Activated T-cell treated with anti-CD3 and anti-CD28 coated beads, Interleukin-2, amount 50 U/mL, for 72 hours (primary cell): ENCODE data around the gene DGKB. TPM values are rescaled to one million over a fixed set of nuclear protein-coding genes. Genes with fewer than 3 reads are reported as not detected.

Source experiments
- ATAC-seq, 2 donors: fragments of 150-1000 bp; cut with Tn5 transposase; replicated peaks in 1 of 2; 2 replicates each; pipeline ENCODE4 v1.10.0; 2021; ENCODE audit warnings: moderate library complexity in 2 of 2, mild to moderate bottlenecking in 1 of 2
- DNase-seq, 2 donors: peaks; one replicate each; pipeline ENCODE4 v3.0.0; 2021 to 2022; ENCODE audit warnings: mixed read lengths in 1 of 2
- H3K27ac Mint-ChIP-seq: one replicate; pipeline ENCODE4 v1.8.0; 2022; ENCODE audit warnings: mild to moderate bottlenecking, moderate library complexity, mixed read lengths
- H3K27me3 Mint-ChIP-seq: one replicate; pipeline ENCODE4 v1.8.0; 2022; ENCODE audit warnings: low read depth, mixed read lengths
- H3K36me3 Mint-ChIP-seq, 2 donors: one replicate each; pipeline ENCODE4 v1.8.0; 2022; ENCODE audit warnings: mixed read lengths in 2 of 2, mild to moderate bottlenecking in 1 of 2; ENCODE audit not compliant: insufficient read depth in 2 of 2
- H3K4me1 Mint-ChIP-seq: one replicate; pipeline ENCODE4 v1.8.0; 2022; ENCODE audit warnings: low read depth, mixed read lengths
- H3K4me3 Mint-ChIP-seq, 2 donors: one replicate each; pipeline ENCODE4 v1.8.0; 2022; ENCODE audit warnings: mild to moderate bottlenecking in 2 of 2, mixed read lengths in 2 of 2, moderate library complexity in 2 of 2
- H3K9me3 Mint-ChIP-seq, 2 donors: one replicate each; pipeline ENCODE4 v1.8.0; 2022; ENCODE audit warnings: mixed read lengths in 2 of 2
- total RNA-seq, 2 donors: library from RNA; stranded (reverse); gene quantifications; one replicate each; pipeline ENCODE4 v1.2.3, GENCODE V29; 2022

DGKB gene
- total RNA-seq, 2 donors from 2014 or later, result not detected

- Mint-ChIP-seq H3K4me3 (no peak overlapping the region), H3K36me3 (no peaks in the 10 kb centered on the region), H3K9me3 (no peaks in the 10 kb centered on the region), H3K4me1 (no peaks in the 10 kb centered on the region), H3K27ac (no peak overlapping the region), H3K27me3 (no peaks in the 10 kb centered on the region)
- DNase-seq (no peak), ATAC-seq (no peak)
Observed at GRCh38 chr7:14793151-14793550, 109.4 kb downstream of the DGKB start.

DNA sequence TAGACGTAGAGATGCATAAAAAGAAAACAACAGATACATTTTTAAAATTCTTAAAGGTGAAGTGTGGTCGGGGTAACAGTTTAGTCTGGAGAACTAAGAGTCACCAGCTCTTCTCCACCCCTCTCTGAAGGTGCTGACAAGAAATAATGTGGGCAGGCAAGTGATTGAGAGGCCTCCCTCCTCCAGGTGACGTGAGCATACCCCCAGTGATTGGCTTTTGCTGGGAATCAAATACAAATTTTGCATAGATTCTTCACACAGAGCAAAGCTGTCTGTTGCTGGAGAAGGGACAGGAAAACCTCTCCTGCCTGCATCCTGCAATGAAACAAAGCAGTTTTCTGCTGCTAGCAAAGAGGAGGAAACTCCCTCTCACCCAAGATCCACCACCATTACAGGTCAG is 115.0 kb downstream of the DGKB start:
- Mint-ChIP-seq H3K4me3 (no peak overlapping the region), H3K36me3 (no peaks in the 10 kb centered on the region), H3K27ac (no peak overlapping the region), H3K9me3 (peaks cover 0 to under 1% of the 10 kb centered on the region in 2 donors), H3K27me3 (no peaks in the 10 kb centered on the region), H3K4me1 (no peaks in the 10 kb centered on the region)
- no peak for DNase-seq
- ATAC-seq, result no peak

DNA sequence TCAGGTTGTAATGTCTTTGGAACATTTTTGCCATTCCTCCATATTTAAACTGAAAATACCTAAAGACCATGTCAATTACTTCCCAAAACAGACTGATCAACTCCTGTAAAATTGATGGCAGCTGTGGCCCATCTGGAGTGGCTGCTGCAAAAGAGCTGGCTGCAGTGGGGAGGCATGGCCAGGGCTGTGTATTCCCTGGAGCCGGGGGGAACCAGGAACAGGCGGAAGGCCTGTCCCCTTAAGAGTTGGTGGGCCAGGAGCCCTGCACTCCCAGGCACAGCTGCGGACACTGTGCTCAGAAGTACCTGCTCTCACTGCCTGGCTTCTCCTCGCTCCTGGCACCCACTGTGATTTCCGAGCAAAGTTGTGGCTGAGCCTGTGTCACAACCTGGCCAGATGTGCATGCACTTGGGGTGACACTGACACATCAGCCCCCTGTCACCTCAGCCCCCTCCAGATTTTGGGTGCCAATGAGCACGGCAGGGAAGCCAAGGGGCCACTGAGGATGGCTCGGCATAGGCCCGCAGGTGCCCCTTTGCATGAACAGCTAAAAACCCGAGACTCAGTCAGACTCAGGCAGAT is 116.1 kb downstream of the DGKB start:
- Mint-ChIP-seq H3K4me3 (no peak overlapping the region), H3K4me1 (no peaks in the 10 kb centered on the region), H3K36me3 (no peaks in the 10 kb centered on the region), H3K27me3 (no peaks in the 10 kb centered on the region), H3K27ac (no peak overlapping the region), H3K9me3 (peaks cover under 1 to 2% of the 10 kb centered on the region in 2 donors)
- no peak for ATAC-seq
- no peak for DNase-seq

- Mint-ChIP-seq H3K4me3 (no peak overlapping the region), H3K27me3 (no peaks in the 10 kb centered on the region), H3K27ac (no peak overlapping the region), H3K4me1 (no peaks in the 10 kb centered on the region), H3K9me3 (peaks cover 8 to 12% of the 10 kb centered on the region in 2 donors), H3K36me3 (peaks cover 2 to 3% of the 10 kb centered on the region in 2 donors)
- DNase-seq (no peak), ATAC-seq (no peak)
Observed at GRCh38 chr7:14777806-14778205, 124.7 kb downstream of the DGKB start.

DNA sequence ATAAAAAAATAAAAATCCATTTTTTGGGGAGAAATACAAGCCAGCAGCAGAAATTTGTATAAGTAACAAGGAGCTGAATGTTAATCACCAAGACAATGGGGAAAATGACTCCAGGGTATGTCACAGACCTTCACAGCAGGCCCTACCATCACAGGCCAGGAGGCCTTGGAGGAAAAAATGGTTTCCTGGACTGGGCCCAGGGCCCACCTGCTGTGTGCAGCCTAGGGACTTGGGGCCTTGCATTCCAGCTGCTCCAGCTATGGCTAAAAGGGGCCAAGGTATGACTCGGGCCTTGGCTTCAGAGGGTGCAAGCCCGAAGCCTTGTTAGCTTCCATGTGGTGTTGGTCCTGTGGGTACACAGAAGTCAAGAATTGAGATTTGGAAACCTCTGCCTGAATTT is 126.3 kb downstream of the DGKB start:
- Mint-ChIP-seq H3K27me3 (no peaks in the 10 kb centered on the region), H3K27ac (no peak overlapping the region), H3K4me3 (no peak overlapping the region), H3K4me1 (no peaks in the 10 kb centered on the region), H3K9me3 (peaks cover 6 to 15% of the 10 kb centered on the region in 2 donors), H3K36me3 (peaks cover 2 to 3% of the 10 kb centered on the region in 2 donors)
- no peak for DNase-seq
- ATAC-seq, result no peak

DNA sequence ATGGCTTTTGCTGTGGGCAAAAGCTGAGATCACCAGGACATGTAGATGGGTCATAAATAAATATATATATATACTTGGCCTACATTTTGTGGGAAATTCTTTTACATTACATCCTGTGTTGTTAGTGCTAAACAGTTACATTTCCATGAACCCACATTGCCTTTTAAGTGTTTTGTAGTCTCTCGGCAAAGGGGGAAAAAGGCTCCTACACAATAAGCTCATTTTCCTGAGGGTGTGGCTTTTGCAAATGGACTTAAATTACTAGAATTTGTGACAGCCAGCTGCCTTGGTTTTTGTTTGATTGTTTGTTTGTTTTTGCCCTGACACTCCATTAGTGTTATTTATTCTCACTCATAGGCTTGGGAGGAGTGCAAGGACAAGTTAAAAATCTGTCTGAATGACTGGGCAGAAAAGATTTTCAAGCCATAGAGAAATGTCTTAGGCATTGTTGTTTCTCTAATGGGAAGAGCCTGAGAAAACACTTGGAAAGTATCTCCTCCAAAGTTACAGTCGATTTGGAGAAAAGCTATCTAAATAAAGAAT is 128.8 kb downstream of the DGKB start:
- H3K36me3 Mint-ChIP-seq, result peaks cover 2 to 3% of the 10 kb centered on the region in 2 donors
- no peaks in the 10 kb centered on the region for H3K27me3 Mint-ChIP-seq
- no peak overlapping the region for H3K27ac Mint-ChIP-seq
- H3K9me3 Mint-ChIP-seq, result peaks cover 6 to 11% of the 10 kb centered on the region in 2 donors
- H3K4me1 Mint-ChIP-seq, result no peaks in the 10 kb centered on the region
- no peak for DNase-seq
- no peak overlapping the region for H3K4me3 Mint-ChIP-seq
- ATAC-seq, result no peak

GRCh38 chr7:14770614-14771013 is 131.9 kb downstream of the DGKB start:
- DNase-seq, result no peak
- H3K27me3 Mint-ChIP-seq, result no peaks in the 10 kb centered on the region

GRCh38 chr7:14769261-14769660 is 133.3 kb downstream of the DGKB start:
- DNase-seq, result no peak
- Mint-ChIP-seq H3K4me3 (no peak overlapping the region), H3K36me3 (no peaks in the 10 kb centered on the region), H3K27me3 (no peaks in the 10 kb centered on the region), H3K27ac (no peak overlapping the region), H3K4me1 (no peaks in the 10 kb centered on the region), H3K9me3 (peaks cover 0 to 6% of the 10 kb centered on the region in 2 donors)
- ATAC-seq, result no peak

More at GRCh38 chr7:14770614-14771013, 131.9 kb downstream of the DGKB start:
- Mint-ChIP-seq H3K4me3 (no peak overlapping the region), H3K4me1 (no peaks in the 10 kb centered on the region), H3K9me3 (peaks cover 1 to 8% of the 10 kb centered on the region in 2 donors), H3K36me3 (peaks cover under 1% of the 10 kb centered on the region in 2 donors), H3K27ac (no peak overlapping the region)
- ATAC-seq, result no peak

DNA sequence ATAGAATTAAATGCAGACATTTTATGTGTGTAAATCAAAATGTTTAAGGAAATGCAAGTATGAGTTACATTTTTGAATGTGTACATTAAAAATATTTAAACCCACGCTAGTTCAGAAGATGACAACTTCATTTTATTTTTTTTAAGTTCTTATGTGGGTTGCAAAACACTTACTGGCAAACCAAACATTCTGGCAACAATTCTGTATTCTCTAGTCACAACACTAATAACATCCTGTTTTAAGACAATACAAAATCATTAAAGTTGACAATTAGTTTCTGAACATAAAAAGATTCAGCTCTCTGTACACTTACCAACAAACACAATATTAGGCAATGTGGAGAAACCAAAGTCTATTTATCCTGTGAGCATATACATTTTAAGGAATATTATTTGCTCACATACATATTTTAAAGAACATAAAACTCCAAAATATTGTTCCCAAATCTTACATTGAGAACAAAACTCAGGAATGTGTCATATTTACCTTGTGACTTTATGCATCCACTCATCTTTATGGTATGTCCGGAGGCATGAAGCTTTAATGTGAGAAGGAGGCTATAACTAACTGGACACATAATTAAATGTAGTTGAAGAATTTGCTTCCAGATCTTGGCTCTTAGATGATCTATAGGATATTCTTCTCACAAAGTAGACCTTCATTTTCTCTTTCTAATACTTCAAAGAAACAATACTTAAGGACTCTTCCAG is 134.7 kb downstream of the DGKB start:
- Mint-ChIP-seq H3K4me3 (no peak overlapping the region), H3K27ac (no peak overlapping the region), H3K27me3 (no peaks in the 10 kb centered on the region), H3K4me1 (no peaks in the 10 kb centered on the region), H3K36me3 (no peaks in the 10 kb centered on the region), H3K9me3 (peaks cover 0 to 7% of the 10 kb centered on the region in 2 donors)
- ATAC-seq, result no peak
- no peak for DNase-seq

- no peak overlapping the region for H3K4me3 Mint-ChIP-seq
- peaks cover 0 to 5% of the 10 kb centered on the region in 2 donors for H3K9me3 Mint-ChIP-seq
- no peak for ATAC-seq
- no peak overlapping the region for H3K27ac Mint-ChIP-seq
- no peaks in the 10 kb centered on the region for H3K36me3 Mint-ChIP-seq
- H3K27me3 Mint-ChIP-seq, result no peaks in the 10 kb centered on the region
- no peak for DNase-seq
- H3K4me1 Mint-ChIP-seq, result no peaks in the 10 kb centered on the region
Observed at GRCh38 chr7:14766747-14767146, 135.8 kb downstream of the DGKB start.

GRCh38 chr7:14765731-14766130 is 136.8 kb downstream of the DGKB start:
- no peaks in the 10 kb centered on the region for H3K4me1 Mint-ChIP-seq
- no peaks in the 10 kb centered on the region for H3K36me3 Mint-ChIP-seq
- H3K9me3 Mint-ChIP-seq, result peaks cover 0 to 7% of the 10 kb centered on the region in 2 donors
- H3K27me3 Mint-ChIP-seq, result no peaks in the 10 kb centered on the region
- no peak overlapping the region for H3K27ac Mint-ChIP-seq
- DNase-seq (no peak), ATAC-seq (no peak)
- H3K4me3 Mint-ChIP-seq, result no peak overlapping the region

DNA sequence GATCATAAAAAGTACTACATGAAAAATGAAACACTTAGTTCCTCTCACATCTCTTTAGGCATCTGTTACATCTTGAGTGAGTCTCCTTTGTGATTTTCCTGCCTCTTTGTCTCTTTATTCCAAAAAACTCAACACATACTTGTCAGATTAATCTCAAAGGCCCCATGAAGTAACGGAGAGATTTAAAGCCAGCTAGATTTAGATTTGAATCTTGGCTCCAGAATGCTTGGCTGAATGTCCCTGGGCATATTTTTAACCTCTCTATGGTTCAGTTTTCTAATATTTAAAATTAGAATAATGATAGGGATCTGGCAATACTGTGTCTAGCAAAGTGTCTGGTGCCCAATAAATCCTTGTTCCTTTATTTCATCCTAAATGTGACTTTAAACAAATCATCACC is 140.0 kb downstream of the DGKB start:
- Mint-ChIP-seq H3K4me1 (no peaks in the 10 kb centered on the region), H3K9me3 (peaks cover 0 to 11% of the 10 kb centered on the region in 2 donors), H3K36me3 (no peaks in the 10 kb centered on the region), H3K27me3 (no peaks in the 10 kb centered on the region), H3K27ac (no peak overlapping the region), H3K4me3 (no peak overlapping the region)
- DNase-seq (no peak), ATAC-seq (no peak)

DNA sequence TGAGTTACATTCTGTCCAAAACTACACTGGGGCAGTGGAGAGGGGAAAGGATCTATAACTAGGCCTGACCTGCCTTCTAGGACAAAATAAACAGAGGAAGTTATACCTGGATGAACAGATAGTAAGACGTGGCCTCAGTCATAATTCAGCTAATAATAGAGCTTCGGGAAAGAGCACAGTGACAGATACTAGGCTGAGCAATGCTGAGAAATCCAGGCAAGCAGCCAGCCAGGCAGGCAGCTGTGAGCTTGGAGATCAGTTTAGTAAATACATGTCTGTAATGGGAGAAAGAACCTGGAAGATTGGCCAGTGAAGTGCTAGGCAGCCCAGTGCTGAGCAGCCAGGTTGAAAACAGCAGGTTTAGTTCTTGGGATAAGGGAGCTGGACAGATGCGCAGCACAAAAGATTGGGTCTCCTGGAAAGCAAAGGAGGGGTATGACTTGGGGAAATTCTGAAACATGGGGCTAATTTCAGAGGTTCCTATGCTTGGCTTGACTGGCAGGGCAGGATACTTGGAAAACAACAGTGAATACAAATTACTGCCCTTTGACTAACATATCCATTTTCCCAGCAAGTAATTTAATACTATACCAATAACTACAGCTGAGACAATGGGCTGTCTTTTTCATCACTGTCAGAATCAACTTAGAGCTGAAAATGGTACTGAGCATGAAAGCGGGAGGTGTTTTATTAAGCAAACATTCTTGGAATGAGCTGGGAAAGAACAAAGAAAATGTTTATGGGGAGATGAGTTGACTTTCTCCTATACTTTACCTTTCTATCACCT is 140.8 kb downstream of the DGKB start:
- DNase-seq (no peak), ATAC-seq (no peak)
- Mint-ChIP-seq H3K4me1 (no peaks in the 10 kb centered on the region), H3K9me3 (peaks cover 0 to 11% of the 10 kb centered on the region in 2 donors), H3K27me3 (no peaks in the 10 kb centered on the region), H3K4me3 (no peak overlapping the region), H3K27ac (no peak overlapping the region), H3K36me3 (no peaks in the 10 kb centered on the region)
